Thoracic aorta (tissue), 2 donors: Measurements from ENCODE around the gene CASP9. TPM values are rescaled to one million over a fixed set of nuclear protein-coding genes. Genes with fewer than 3 reads are reported as not detected.
"Not testable (repeated sequence)": the region's sequence is repeated elsewhere in the genome, so short reads cannot be mapped to it uniquely, and the experiment has no call there.

ENCODE experiments used
- ATAC-seq: fragments of 150-250 bp; one replicate; pipeline ENCODE4 v1.8.0; 2017; ENCODE audit warnings: low read depth; ENCODE audit not compliant: insufficient number of reproducible peaks, low FRiP score
- DNase-seq: peaks from one replicate; pipeline ENCODE4 v3.0.0-alpha.2; 2020; ENCODE audit warnings: low spot score
- H3K27ac ChIP-seq, 2 donors: fragments of 200-600 bp; sonication (generic); 1 replicate in 1 of 2; 2 replicates in 1 of 2; pipeline ENCODE4 v1.5.1; 2016; ENCODE audit warnings: mild to moderate bottlenecking in 2 of 2, moderate library complexity in 2 of 2
- H3K27me3 ChIP-seq: fragments of 200-600 bp; sonication (generic); replicated peaks from 2 replicates; pipeline ENCODE4 v1.6.0; 2016; ENCODE audit warnings: mild to moderate bottlenecking; ENCODE audit not compliant: insufficient read depth
- H3K36me3 ChIP-seq: fragments of 200-600 bp; sonication (generic); one replicate; pipeline ENCODE4 v1.5.1; 2016
- H3K4me1 ChIP-seq, 2 donors: fragments of 200-600 bp; sonication (generic); 1 replicate in 1 of 2; 2 replicates in 1 of 2; pipeline versions ENCODE4 v1.5.1 to v1.6.0; 2016; ENCODE audit warnings: low read depth in 2 of 2, mild to moderate bottlenecking in 1 of 2; ENCODE audit not compliant: control insufficient read depth in 1 of 2
- H3K4me3 ChIP-seq: fragments of 200-600 bp; sonication (generic); 2 replicates; pipeline ENCODE4 v1.5.1; 2016; ENCODE audit warnings: mild to moderate bottlenecking
- H3K9me3 ChIP-seq: fragments of 200-600 bp; sonication (generic); 2 replicates; pipeline ENCODE4 v1.5.1; 2016
- CTCF ChIP-seq: fragments of 200-600 bp; sonication (generic); IDR thresholded peaks from one replicate; pipeline ENCODE4 v1.5.1; 2019; ENCODE audit warnings: antibody characterized with exemption
- total RNA-seq, 2 donors: library from RNA; depleted of rRNA; stranded (reverse); fragments of >200 nt; gene quantifications; one replicate each; pipeline versions ENCODE4 v1.1.0 to v1.2.3, GENCODE V29; 2016

CASP9 gene
- total RNA-seq, 2 donors from 2014 or later, result 14.2 to 18.8 TPM

GRCh38 chr1:15475752-15476314 lies 48.2 kb downstream of the CASP9 start, which contains the start of gene CELA2B:
Gene CELA2B, plus strand, starts transcription at chr1:15476104. Its CDS starts 22 bp downstream, at chr1:15476126.
- no peaks in the 10 kb centered on the region for H3K9me3 ChIP-seq
- H3K4me3 ChIP-seq, result no peak within 1 kb of the TSS
- TF ChIP-seq CTCF, result no peak
- no peak for DNase-seq
- no peak for ATAC-seq
- H3K27me3 ChIP-seq, result no peaks in the 10 kb centered on the region
- H3K4me1 ChIP-seq, result no peaks in the 10 kb centered on the region
- H3K36me3 ChIP-seq, result no peaks in the 10 kb centered on the region
- no peak within 1 kb of the TSS for H3K27ac ChIP-seq

DNA sequence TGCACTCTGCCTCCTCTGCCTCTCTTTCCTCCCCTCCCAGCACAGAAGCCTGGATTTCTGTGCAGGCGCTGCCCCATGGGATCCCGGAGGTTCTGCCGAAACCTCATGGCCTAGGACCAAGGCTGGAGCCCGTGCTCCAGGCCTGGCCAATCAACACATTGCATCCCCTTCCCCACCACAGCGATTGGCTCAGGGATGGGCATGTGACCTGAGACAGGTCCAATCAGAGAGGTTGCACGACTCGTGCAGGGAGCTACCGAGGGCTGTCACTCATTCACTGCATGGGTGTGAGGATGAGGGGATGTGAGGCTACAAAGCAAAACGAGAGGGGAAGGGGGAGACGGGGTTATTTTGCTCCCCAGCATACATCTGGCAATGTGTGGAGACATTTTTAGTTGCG lies 51.4 kb downstream of the CASP9 start:
- Histone ChIP-seq H3K4me3 (no peak overlapping the region), H3K36me3 (no peaks in the 10 kb centered on the region), H3K9me3 (no peaks in the 10 kb centered on the region), H3K4me1 (no peaks in the 10 kb centered on the region), H3K27me3 (no peaks in the 10 kb centered on the region), H3K27ac (no peak overlapping the region)
- no peak for TF ChIP-seq CTCF
- DNase-seq, result no peak
- no peak for ATAC-seq

DNA sequence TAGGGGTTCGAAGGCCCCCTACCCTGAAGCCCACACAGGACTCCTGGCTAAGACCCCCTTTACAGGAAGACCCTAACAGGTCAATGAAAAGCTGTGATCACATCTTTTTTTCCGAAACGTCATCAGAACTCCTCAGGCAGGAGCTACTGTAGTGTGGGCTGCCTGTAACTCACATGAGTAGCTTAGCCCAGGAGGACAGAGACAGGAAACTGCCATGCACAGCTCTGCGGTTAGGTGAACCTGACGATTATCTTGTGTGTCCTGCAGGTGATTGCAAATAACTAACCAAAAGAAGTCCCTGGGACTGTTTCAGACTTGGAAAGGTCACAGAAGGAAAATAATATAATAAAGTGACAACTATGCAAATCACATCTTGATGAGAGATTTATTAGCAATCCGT lies 52.3 kb downstream of the CASP9 start:
- H3K4me3 ChIP-seq, H3K9me3 ChIP-seq, H3K36me3 ChIP-seq: not testable (repeated sequence)

DNA sequence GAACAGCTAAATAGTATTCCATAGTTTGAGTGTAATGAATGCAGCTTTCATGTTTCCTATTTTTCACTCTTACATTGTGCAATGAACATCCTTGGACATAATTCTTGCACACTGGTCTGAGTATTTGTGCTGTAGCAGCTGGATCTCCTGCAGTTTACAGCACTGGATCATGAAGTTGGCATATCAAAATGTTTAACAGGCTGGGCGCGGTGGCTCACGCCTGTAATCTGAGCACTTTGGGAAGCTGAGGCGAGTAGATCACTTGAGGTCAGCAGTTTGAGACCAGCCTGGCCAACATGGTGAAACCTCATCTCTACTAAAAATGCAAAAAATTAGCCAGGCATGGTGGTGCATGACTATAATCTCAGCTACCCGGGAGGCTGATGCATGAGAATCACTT lies 52.9 kb downstream of the CASP9 start:
- not testable (repeated sequence) for ATAC-seq, H3K36me3 ChIP-seq, H3K4me1 ChIP-seq, H3K9me3 ChIP-seq, H3K27me3 ChIP-seq, H3K27ac ChIP-seq, H3K4me3 ChIP-seq, DNase-seq

More for the DNA sequence above, 52.3 kb downstream of the CASP9 start:
- not testable (repeated sequence) for H3K4me1 ChIP-seq, H3K27me3 ChIP-seq, ATAC-seq, DNase-seq, H3K27ac ChIP-seq

DNA sequence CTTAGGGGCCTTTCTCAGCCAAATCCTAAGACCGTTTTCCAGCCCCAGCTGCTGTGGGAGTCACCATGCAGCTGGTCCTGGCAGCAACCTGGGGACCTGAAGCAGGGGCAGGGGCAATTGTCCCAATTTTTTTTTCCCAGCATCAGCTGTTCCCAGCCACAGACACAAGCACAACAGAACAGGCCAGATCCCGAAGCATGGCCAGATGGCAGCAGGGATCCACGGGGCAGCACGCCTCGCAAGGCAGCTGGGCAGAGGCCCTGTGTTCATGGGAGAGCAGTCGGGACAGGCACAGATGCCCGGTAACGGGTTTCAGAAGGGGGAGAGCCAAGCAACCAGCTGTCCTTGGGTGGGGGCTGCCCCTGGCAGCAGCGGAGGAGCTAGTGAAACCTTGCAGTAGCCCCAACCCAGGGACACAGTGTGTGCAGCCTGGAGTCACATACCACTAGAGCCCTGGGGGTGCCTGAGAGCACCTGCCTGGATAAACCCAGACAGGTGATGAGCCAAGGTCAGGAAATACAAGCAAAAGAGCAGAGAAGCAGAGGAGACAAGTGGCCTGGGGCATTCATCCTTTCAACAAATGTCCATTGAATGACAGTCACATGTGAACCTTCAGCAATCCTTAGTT lies 54.1 kb downstream of the CASP9 start:
- H3K27me3 ChIP-seq, H3K9me3 ChIP-seq, H3K4me3 ChIP-seq, ATAC-seq, H3K27ac ChIP-seq, H3K4me1 ChIP-seq, H3K36me3 ChIP-seq, DNase-seq: not testable (repeated sequence)

DNA sequence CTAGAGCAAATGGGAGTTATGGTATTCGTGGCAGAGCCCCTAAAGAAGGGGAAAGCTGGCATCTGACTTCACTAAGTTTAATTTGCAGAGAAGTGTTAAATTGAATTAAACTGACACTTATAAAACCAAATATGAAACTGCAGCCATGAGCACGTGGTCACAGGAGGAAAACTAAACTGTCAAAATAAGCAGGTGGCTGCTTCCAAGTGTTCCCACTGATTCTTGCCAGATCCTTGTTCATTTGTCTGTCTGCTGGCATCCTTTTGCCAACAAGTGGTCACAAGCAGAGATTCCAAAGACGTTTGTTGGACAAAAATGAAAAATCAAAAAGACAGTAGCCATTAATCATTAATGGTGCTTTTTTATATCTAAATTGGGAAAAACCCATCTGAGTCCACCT lies 54.7 kb downstream of the CASP9 start:
- no peaks in the 10 kb centered on the region for H3K4me1 ChIP-seq
- TF ChIP-seq CTCF, result no peak
- ATAC-seq, result no peak
- H3K27ac ChIP-seq, result no peak overlapping the region
- DNase-seq, result no peak
- H3K36me3 ChIP-seq, result no peaks in the 10 kb centered on the region
- no peaks in the 10 kb centered on the region for H3K27me3 ChIP-seq
- no peaks in the 10 kb centered on the region for H3K9me3 ChIP-seq
- no peak overlapping the region for H3K4me3 ChIP-seq
